HCT116 (cell line): ENCODE data around the gene RNF207. TPM values are rescaled to one million over a fixed set of nuclear protein-coding genes. Genes with fewer than 3 reads are reported as not detected.

Experiments
- ATAC-seq: fragments of 200-7000 bp; cut with Tn5 transposase; 2 replicates; pipeline ENCODE4 v1.9.1; 2020; ENCODE audit warnings: mild to moderate bottlenecking, moderate library complexity
- BruUV-seq: library from RNA; stranded (reverse); fragments of 400-500 nt; replicated peaks from 2 replicates; lab custom pipeline; 2021; lab: Mats Ljungman, UMichigan
- CTCF ChIA-PET: fragments of 300-600 bp; sonication (Branson Sonifier 250); formaldehyde crosslinking; loops from one replicate; lab custom pipeline; 2021; ENCODE audit warnings: antibody characterized with exemption; lab: Charles Lee
- POLR2A ChIA-PET: fragments of 300-600, 350-600 bp; sonication (Branson Sonifier 250); formaldehyde crosslinking; loops from one replicate; lab custom pipeline; 2021; ENCODE audit warnings: antibody characterized with exemption; lab: Charles Lee
- RAD21 ChIA-PET, 2 experiments: fragments of 300-600 bp; sonication (Branson Sonifier 250); formaldehyde crosslinking; loops; one replicate each; lab custom pipeline; 2023; ENCODE audit warnings: low total read pairs in 2 of 2; ENCODE audit not compliant: uncharacterized antibody in 2 of 2, unreplicated experiment in 2 of 2, low non-redundant PET in 1 of 2; lab: Charles Lee
- DNase-seq: peaks from one replicate; pipeline ENCODE4 v3.0.0-alpha.2; 2010; ENCODE audit warnings: low read depth, low spot score
- H2AFZ ChIP-seq: fragments of 200-600 bp; shearing (Covaris generic), sonication (generic); 2 replicates; pipeline ENCODE4 v1.6.1; 2017; ENCODE audit warnings: low read depth, mixed run types, mixed read lengths, antibody characterized with exemption, low read length; ENCODE audit not compliant: poor library complexity, severe bottlenecking
- H3K27ac ChIP-seq: 2 replicates; pipeline ENCODE4 v1.5.1; 2012; ENCODE audit warnings: low read depth, low read length
- H3K27me3 ChIP-seq: fragments of 200-600 bp; sonication (generic); 2 replicates; pipeline ENCODE4 v1.6.1; 2016; ENCODE audit warnings: mixed run types, low read length, mixed read lengths; ENCODE audit not compliant: insufficient read depth
- H3K36me3 ChIP-seq, 2 experiments: fragments of 200-500 bp in 1 of 2; fragments of 200-600 bp in 1 of 2; sonication (Bioruptor generic) in 1 of 2; sonication (generic) in 1 of 2; 2 replicates each; pipeline versions ENCODE4 v1.5.1 to v1.6.1; 2014 to 2016; ENCODE audit warnings: low read length in 2 of 2, inconsistent platforms in 1 of 2, mixed read lengths in 1 of 2, mixed run types in 1 of 2; ENCODE audit not compliant: insufficient read depth in 2 of 2, control insufficient read depth in 1 of 2
- H3K4me1 ChIP-seq, 2 experiments: fragments of 200-600 bp in 1 of 2; sonication (generic) in 1 of 2; 2 replicates each; pipeline versions ENCODE4 v1.5.1 to v1.6.1; 2012 to 2017; ENCODE audit warnings: low read length in 2 of 2, inconsistent platforms in 1 of 2, mild to moderate bottlenecking in 1 of 2, mixed read lengths in 1 of 2, mixed run types in 1 of 2, moderate library complexity in 1 of 2; ENCODE audit not compliant: insufficient read depth in 2 of 2, control insufficient read depth in 1 of 2
- H3K4me2 ChIP-seq: fragments of 200-600 bp; sonication (generic); 2 replicates; pipeline ENCODE4 v1.6.1; 2017; ENCODE audit warnings: mixed run types, low read length, mixed read lengths
- H3K4me3 ChIP-seq, 2 experiments: fragments of 200-600 bp in 1 of 2; sonication (generic) in 1 of 2; replicated peaks in 1 of 2; 2 replicates each; pipeline ENCODE4 v1.5.1; 2011 to 2016; ENCODE audit warnings: low read length in 2 of 2, control low read depth in 1 of 2, low read depth in 1 of 2, mild to moderate bottlenecking in 1 of 2, mixed read lengths in 1 of 2, mixed run types in 1 of 2
- H3K79me2 ChIP-seq: fragments of 200-600 bp; sonication (generic); 2 replicates; pipeline ENCODE4 v1.6.1; 2017; ENCODE audit warnings: mild to moderate bottlenecking, mixed run types, low read length, moderate library complexity, mixed read lengths; ENCODE audit not compliant: insufficient read depth
- H3K9ac ChIP-seq: fragments of 200-600 bp; sonication (generic); 2 replicates; pipeline ENCODE4 v1.6.1; 2016; ENCODE audit warnings: low read length, mixed read lengths
- H3K9me2 ChIP-seq: fragments of 200-600 bp; sonication (generic), shearing (Covaris generic); 2 replicates; pipeline ENCODE4 v1.6.1; 2017; ENCODE audit warnings: mixed run types, mild to moderate bottlenecking, moderate library complexity; ENCODE audit not compliant: insufficient read depth
- H3K9me3 ChIP-seq, 2 experiments: fragments of 200-500 bp in 1 of 2; fragments of 200-600 bp in 1 of 2; sonication (Bioruptor generic) in 1 of 2; sonication (generic) in 1 of 2; 2 replicates each; pipeline ENCODE4 v1.6.1; 2014 to 2017; ENCODE audit warnings: low read length in 2 of 2, mixed read lengths in 2 of 2, inconsistent platforms in 1 of 2, low read depth in 1 of 2, mild to moderate bottlenecking in 1 of 2, mixed run types in 1 of 2, moderate library complexity in 1 of 2; ENCODE audit not compliant: control insufficient read depth in 1 of 2, insufficient read depth in 1 of 2
- H4K20me1 ChIP-seq: fragments of 200-600 bp; sonication (generic), shearing (Covaris generic); 2 replicates; pipeline ENCODE4 v1.6.1; 2017; ENCODE audit warnings: mixed run types, mild to moderate bottlenecking, moderate library complexity; ENCODE audit not compliant: insufficient read depth
- EGR1 ChIP-seq: IDR thresholded peaks from 2 replicates; pipeline ENCODE4 v1.6.1; 2012; ENCODE audit warnings: low read depth
- ELF1 ChIP-seq: IDR thresholded peaks from 2 replicates; pipeline ENCODE4 v1.6.1; 2012; ENCODE audit warnings: low read depth, borderline replicate concordance
- EZH2 ChIP-seq: fragments of 200-600 bp; sonication (generic); IDR thresholded peaks from 2 replicates; pipeline ENCODE4 v1.6.1; 2017; ENCODE audit warnings: antibody characterized with exemption, mixed run types
- JUND ChIP-seq: IDR thresholded peaks from 2 replicates; pipeline ENCODE4 v1.6.1; 2012
- POLR2A ChIP-seq: IDR thresholded peaks from 2 replicates; pipeline ENCODE4 v1.7.0; 2011; ENCODE audit warnings: borderline replicate concordance; ENCODE audit not compliant: insufficient read depth, insufficient read length; ENCODE audit errors: extremely low read depth
- POLR2AphosphoS5 ChIP-seq: IDR thresholded peaks from 2 replicates; pipeline ENCODE4 v1.6.1; 2011; ENCODE audit warnings: mild to moderate bottlenecking, low read depth, low read length, moderate library complexity
- TCF7L2 ChIP-seq: IDR thresholded peaks from 2 replicates; pipeline ENCODE4 v1.7.0; 2011; ENCODE audit warnings: borderline replicate concordance, inconsistent platforms; ENCODE audit not compliant: insufficient read depth, insufficient read length; ENCODE audit errors: extremely low read depth
- ZFX ChIP-seq: fragments of 450-650 bp; IDR thresholded peaks from 2 replicates; pipeline ENCODE4 v1.6.1; 2017
- intact Hi-C: fragments of 100-400 bp; cut with micrococcal nuclease; formaldehyde crosslinking; loops from 2 replicates; pipeline ENCODE4 v1.10.0; 2022
- total RNA-seq: library from RNA; stranded (reverse); gene quantifications from one replicate; pipeline ENCODE4 v1.2.1, GENCODE V29; 2021; ENCODE audit not compliant: unreplicated experiment
- TF ChIP-seq, protein P1 (sequence below): IDR thresholded peaks from 2 replicates; pipeline ENCODE4 v1.6.1; 2012

Gene RNF207
- total RNA-seq, 1 experiment from 2014 or later = 61.2 TPM

DNA sequence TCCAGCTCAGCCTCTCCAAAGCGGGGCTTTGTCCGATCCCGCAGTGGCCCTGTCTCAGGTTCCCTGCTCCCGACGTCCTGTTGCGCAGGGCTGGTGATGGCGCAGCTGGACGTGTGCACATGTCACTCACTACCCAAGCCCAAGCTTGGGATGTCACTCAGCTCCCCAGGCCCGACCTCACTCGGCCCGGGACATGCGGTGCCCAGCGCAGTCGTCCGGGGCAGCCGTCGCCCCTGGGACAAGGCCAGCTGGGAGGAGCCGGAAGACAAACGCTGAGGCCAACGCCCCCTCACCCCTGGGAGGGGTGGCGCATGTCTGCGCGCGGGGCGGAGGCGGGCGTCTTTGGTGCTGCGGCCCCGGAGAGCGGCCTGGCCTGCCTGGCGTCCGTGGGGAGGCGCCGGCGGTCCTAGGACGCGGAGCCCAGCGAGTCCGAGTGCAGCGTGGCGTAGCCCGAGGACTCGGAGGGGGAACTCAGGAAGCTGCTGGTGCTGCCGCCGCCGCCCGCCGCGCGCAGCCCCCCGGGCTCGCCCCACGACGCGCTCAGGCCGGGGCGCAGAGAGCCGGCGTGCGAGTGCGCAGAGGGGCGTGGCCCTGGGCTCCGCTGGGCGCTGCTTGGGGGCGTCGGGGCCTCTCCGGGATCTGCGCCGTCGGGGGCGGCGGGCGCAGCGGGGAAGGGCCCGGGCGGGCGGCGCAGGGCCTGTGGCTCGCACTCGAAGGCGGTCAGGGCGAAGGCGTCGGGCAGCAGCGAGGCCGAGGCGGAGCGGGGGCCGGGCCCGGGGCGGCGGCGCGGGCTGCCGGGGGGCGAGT is 43.2 kb downstream of the RNF207 start:
- no peaks in the 10 kb centered on the region for H3K27me3 ChIP-seq
- ATAC-seq (peak; percentile 50), DNase-seq (peak; percentile 41)
- peak overlapping the region; percentile 10 to 53 for H3K4me3 ChIP-seq
- no peaks in the 10 kb centered on the region for H3K79me2 ChIP-seq
- no peaks in the 10 kb centered on the region for H4K20me1 ChIP-seq
- TF ChIP-seq, protein P1, sequence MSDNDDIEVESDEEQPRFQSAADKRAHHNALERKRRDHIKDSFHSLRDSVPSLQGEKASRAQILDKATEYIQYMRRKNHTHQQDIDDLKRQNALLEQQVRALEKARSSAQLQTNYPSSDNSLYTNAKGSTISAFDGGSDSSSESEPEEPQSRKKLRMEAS = peak; percentile 76
- TF ChIP-seq TCF7L2 (peak; percentile 38), JUND (no peak), EZH2 (no peak), ELF1 (no peak), POLR2A (no peak), ZFX (peak; percentile 56; the same call in 1 of the 2 replicates), EGR1 (peak; percentile 91), POLR2AphosphoS5 (peak; percentile 60)
- intact Hi-C loops = loop anchor here (5.0 kb wide), 1 partner anchor 958 kb away; no protein-coding TSS in a partner anchor
- peaks cover 17 to 34% of the 10 kb centered on the region in 2 experiments; a peak in 3 of 4 replicates for H3K4me1 ChIP-seq
- H3K9me3 ChIP-seq = no peaks in the 10 kb centered on the region
- H2AFZ ChIP-seq = no peak overlapping the region
- H3K27ac ChIP-seq = peak overlapping the region; percentile 38; the same call in 1 of the 2 replicates
- H3K4me2 ChIP-seq = peak overlapping the region; percentile 90
- ChIA-PET POLR2A (no interaction called here), RAD21 (no interaction called here), CTCF (interaction anchor here (0.8 to 5.0 kb wide), 7 partner anchors 10 to 222 kb away, joined by 3 to 39 read pairs (median 5); no protein-coding TSS in a partner anchor)
- peak overlapping the region; percentile 36 for H3K9ac ChIP-seq
- H3K36me3 ChIP-seq = no peaks in the 10 kb centered on the region
- no TSS peak for BruUV-seq
- no peaks in the 10 kb centered on the region for H3K9me2 ChIP-seq
